CD8-positive, alpha-beta memory T cell (primary cell): ENCODE results near the gene THRB. TPM values are rescaled to one million over a fixed set of nuclear protein-coding genes. Genes with fewer than 3 reads are reported as not detected.

ENCODE experiments used
- CTCF ChIA-PET: fragments of 350-600 bp; sonication (Branson Sonifier 250); formaldehyde crosslinking; loops from one replicate; lab custom pipeline; 2021; ENCODE audit warnings: antibody characterized with exemption; lab: Charles Lee
- POLR2A ChIA-PET: fragments of 350-600 bp; sonication (Branson Sonifier 250); formaldehyde crosslinking; loops from one replicate; lab custom pipeline; 2021; ENCODE audit warnings: antibody characterized with exemption; lab: Charles Lee
- DNase-seq, 5 donors: peaks; one replicate each; pipeline versions ENCODE4 v3.0.0 to v3.0.0-alpha.2; 2020 to 2022; ENCODE audit warnings: mixed read lengths in 1 of 5
- H3K27ac ChIP-seq: one replicate; pipeline ENCODE4 v1.7.0; 2013; ENCODE audit warnings: low read depth, mild to moderate bottlenecking, low read length, moderate library complexity
- H3K27me3 ChIP-seq: 2 replicates; pipeline ENCODE4 v1.7.0; 2013; ENCODE audit warnings: low read length, mild to moderate bottlenecking; ENCODE audit not compliant: insufficient read depth, poor library complexity, severe bottlenecking
- H3K36me3 ChIP-seq: 2 replicates; pipeline ENCODE4 v1.7.0; 2013; ENCODE audit warnings: mild to moderate bottlenecking, low read length, moderate library complexity; ENCODE audit not compliant: insufficient read depth
- H3K4me1 ChIP-seq: 2 replicates; pipeline ENCODE4 v1.7.0; 2013; ENCODE audit warnings: mild to moderate bottlenecking, low read length, moderate library complexity; ENCODE audit not compliant: insufficient read depth
- H3K4me3 ChIP-seq: 2 replicates; pipeline ENCODE4 v1.7.0; 2013; ENCODE audit warnings: mild to moderate bottlenecking, low read length
- H3K9me3 ChIP-seq: 2 replicates; pipeline ENCODE4 v1.7.0; 2013; ENCODE audit warnings: mild to moderate bottlenecking, low read length
- H3K27ac Mint-ChIP-seq, 8 donors: one replicate each; pipeline ENCODE4 v1.8.0; 2020 to 2021; ENCODE audit warnings: mixed read lengths in 8 of 8, mild to moderate bottlenecking in 6 of 8, inconsistent platforms in 3 of 8, moderate library complexity in 3 of 8
- H3K27me3 Mint-ChIP-seq, 2 donors: one replicate each; pipeline ENCODE4 v1.8.0; 2020 to 2021; ENCODE audit warnings: mixed read lengths in 2 of 2, mild to moderate bottlenecking in 1 of 2, moderate library complexity in 1 of 2
- H3K36me3 Mint-ChIP-seq, 3 donors: one replicate each; pipeline ENCODE4 v1.8.0; 2020 to 2021; ENCODE audit warnings: mixed read lengths in 3 of 3, inconsistent platforms in 1 of 3, mild to moderate bottlenecking in 1 of 3
- H3K4me1 Mint-ChIP-seq, 3 donors: one replicate each; pipeline ENCODE4 v1.8.0; 2020 to 2021; ENCODE audit warnings: mixed read lengths in 3 of 3, inconsistent platforms in 1 of 3, mild to moderate bottlenecking in 1 of 3
- H3K4me3 Mint-ChIP-seq, 7 donors: one replicate each; pipeline ENCODE4 v1.8.0; 2020 to 2021; ENCODE audit warnings: mixed read lengths in 7 of 7, mild to moderate bottlenecking in 6 of 7, moderate library complexity in 4 of 7, inconsistent platforms in 2 of 7
- H3K9me3 Mint-ChIP-seq, 5 donors: one replicate each; pipeline ENCODE4 v1.8.0; 2020 to 2022; ENCODE audit warnings: mixed read lengths in 5 of 5, mild to moderate bottlenecking in 3 of 5, moderate library complexity in 2 of 5, inconsistent platforms in 1 of 5
- polyA plus RNA-seq: library from polyadenylated mRNA; unstranded; fragments of 300-500 nt; fragmentation: Illumina TruSeq; gene quantifications from one replicate; pipeline ENCODE4 v1.2.3, GENCODE V29; 2021
- total RNA-seq, 2 experiments: library from RNA; stranded (reverse); gene quantifications; one replicate each; pipeline ENCODE4 v1.2.3, GENCODE V29; 2021

Gene THRB
- total and polyA plus RNA-seq, 3 experiments from 2014 or later = not detected

DNA sequence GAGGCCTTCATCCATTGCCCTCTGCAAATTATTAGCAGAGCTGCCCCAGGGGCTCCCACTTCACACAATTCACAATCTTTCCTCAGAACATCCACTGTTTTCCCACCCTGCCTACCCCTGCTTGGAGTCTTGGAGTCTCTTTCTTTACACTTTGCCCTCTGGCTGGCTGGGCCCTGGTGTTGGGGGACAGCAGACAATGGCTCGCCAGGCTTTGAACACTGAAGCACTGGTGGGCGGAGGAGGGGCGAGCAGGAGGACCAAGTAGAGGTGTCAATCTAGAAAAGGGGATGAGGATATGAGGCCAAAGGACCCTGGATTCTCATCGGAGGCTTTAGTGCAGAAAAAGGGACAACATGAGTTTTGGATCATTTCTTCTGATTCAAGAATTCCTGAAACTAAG, 337.5 kb downstream of the THRB start:
- no peaks in the 10 kb centered on the region for H3K9me3 Mint-ChIP-seq
- H3K4me3 ChIP-seq = no peak overlapping the region
- no peaks in the 10 kb centered on the region for H3K4me1 Mint-ChIP-seq
- no peaks in the 10 kb centered on the region for H3K36me3 ChIP-seq
- no peak overlapping the region for H3K27ac Mint-ChIP-seq
- H3K4me3 Mint-ChIP-seq = no peak overlapping the region
- DNase-seq = no peak
- H3K27me3 Mint-ChIP-seq = peaks cover 7 to 30% of the 10 kb centered on the region in 2 donors
- H3K27ac ChIP-seq = no peak overlapping the region
- no peaks in the 10 kb centered on the region for H3K4me1 ChIP-seq
- POLR2A ChIA-PET = no interaction called here
- CTCF ChIA-PET = no interaction called here
- H3K9me3 ChIP-seq = no peaks in the 10 kb centered on the region
- no peaks in the 10 kb centered on the region for H3K27me3 ChIP-seq
- H3K36me3 Mint-ChIP-seq = no peaks in the 10 kb centered on the region

DNA sequence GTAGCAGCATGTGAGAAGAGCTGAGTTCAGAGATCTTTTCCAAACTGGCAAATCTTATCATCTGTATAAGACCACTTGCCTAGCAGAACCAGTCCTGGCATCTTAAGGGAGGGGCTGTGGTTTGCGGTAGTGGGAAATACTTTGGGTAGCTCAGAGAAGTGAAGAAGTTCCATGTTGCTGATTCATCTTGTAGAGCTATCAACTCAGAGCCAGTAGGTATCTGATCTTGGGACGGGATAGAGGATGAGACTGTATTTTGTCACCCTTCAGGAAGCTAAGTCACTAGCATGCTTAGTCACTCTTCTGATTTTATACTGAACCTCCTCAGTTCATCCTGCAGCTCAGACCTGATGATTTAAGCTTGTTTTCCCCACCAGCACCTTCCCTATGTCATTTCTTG, 338.2 kb downstream of the THRB start:
- Mint-ChIP-seq H3K9me3 (no peaks in the 10 kb centered on the region), H3K27me3 (peaks cover 7 to 30% of the 10 kb centered on the region in 2 donors), H3K4me3 (no peak overlapping the region), H3K4me1 (no peaks in the 10 kb centered on the region), H3K36me3 (no peaks in the 10 kb centered on the region), H3K27ac (no peak overlapping the region)
- POLR2A ChIA-PET = no interaction called here
- no peaks in the 10 kb centered on the region for H3K27me3 ChIP-seq
- CTCF ChIA-PET = no interaction called here
- no peaks in the 10 kb centered on the region for H3K9me3 ChIP-seq
- H3K27ac ChIP-seq = no peak overlapping the region
- no peak overlapping the region for H3K4me3 ChIP-seq
- no peak for DNase-seq
- H3K36me3 ChIP-seq = no peaks in the 10 kb centered on the region
- no peaks in the 10 kb centered on the region for H3K4me1 ChIP-seq

- Histone ChIP-seq H3K27ac (no peak overlapping the region), H3K4me1 (no peaks in the 10 kb centered on the region), H3K36me3 (no peaks in the 10 kb centered on the region), H3K9me3 (no peaks in the 10 kb centered on the region), H3K27me3 (no peaks in the 10 kb centered on the region), H3K4me3 (no peak overlapping the region)
- no peaks in the 10 kb centered on the region for H3K4me1 Mint-ChIP-seq
- H3K36me3 Mint-ChIP-seq = no peaks in the 10 kb centered on the region
- no peak overlapping the region for H3K4me3 Mint-ChIP-seq
- no peak overlapping the region for H3K27ac Mint-ChIP-seq
- peaks cover 3 to 24% of the 10 kb centered on the region in 2 donors for H3K27me3 Mint-ChIP-seq
- no peak for DNase-seq
- ChIA-PET POLR2A (no interaction called here), CTCF (no interaction called here)
- no peaks in the 10 kb centered on the region for H3K9me3 Mint-ChIP-seq
Measured at GRCh38 chr3:24155276-24155675, 339.4 kb downstream of the THRB start.

DNA sequence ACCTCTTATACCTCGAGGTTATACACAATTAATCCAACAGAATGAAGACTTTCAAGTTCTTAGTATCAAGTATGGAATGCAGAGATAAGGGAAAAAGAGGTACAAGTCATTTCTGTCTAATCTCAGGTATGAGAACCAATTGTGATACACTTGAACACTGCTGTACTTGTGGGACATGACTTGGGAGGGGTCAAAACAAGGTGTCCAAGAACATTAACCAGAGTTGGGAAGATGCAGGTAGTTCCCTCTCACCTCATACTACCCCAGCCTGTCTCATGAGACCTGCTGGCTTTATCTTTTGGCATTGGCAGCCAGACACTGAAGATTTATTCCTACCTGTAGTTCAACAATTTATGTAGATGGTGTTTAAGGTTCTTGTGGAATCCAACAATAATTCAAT, 339.9 kb downstream of the THRB start:
- no peaks in the 10 kb centered on the region for H3K9me3 ChIP-seq
- Mint-ChIP-seq H3K27me3 (peaks cover 3 to 20% of the 10 kb centered on the region in 2 donors), H3K4me1 (no peaks in the 10 kb centered on the region), H3K27ac (no peak overlapping the region), H3K9me3 (no peaks in the 10 kb centered on the region), H3K4me3 (no peak overlapping the region), H3K36me3 (no peaks in the 10 kb centered on the region)
- H3K4me3 ChIP-seq = no peak overlapping the region
- no peaks in the 10 kb centered on the region for H3K4me1 ChIP-seq
- H3K27me3 ChIP-seq = no peaks in the 10 kb centered on the region
- POLR2A ChIA-PET = no interaction called here
- H3K27ac ChIP-seq = no peak overlapping the region
- CTCF ChIA-PET = no interaction called here
- no peaks in the 10 kb centered on the region for H3K36me3 ChIP-seq
- DNase-seq = no peak

DNA sequence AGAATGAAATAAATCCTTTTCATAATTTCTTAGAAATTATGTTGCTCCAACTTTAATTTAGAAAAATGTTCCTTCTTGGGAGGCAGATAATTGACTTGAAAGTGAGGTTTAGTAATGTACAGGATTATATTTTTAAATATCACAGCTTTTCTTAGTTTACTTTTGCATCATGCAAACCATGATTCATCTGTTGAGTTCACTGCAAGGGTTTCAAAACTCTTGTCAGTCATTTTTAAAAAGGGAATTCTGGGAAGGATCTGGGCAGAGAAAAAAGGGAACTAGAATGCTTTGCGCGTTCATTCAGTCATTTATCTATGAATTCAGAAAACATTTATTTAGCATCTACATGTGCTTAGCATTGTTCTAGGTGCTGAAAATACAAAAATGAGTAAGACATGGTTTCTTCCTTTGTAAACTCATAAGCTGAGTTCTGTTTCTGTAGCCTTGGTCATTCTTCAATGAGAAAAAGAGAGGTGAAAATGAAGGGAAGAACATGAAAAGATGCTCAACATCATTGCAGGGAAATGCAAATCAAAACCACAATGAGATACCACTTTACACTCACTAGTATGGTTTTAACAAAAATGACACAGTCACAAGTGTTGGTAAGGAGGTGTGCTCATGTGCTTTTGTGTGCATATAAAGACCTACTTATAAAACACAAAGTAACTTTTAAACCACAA, 340.5 kb downstream of the THRB start:
- POLR2A ChIA-PET = no interaction called here
- no peak overlapping the region for H3K4me3 Mint-ChIP-seq
- H3K27ac ChIP-seq = no peak overlapping the region
- no peaks in the 10 kb centered on the region for H3K36me3 Mint-ChIP-seq
- no peaks in the 10 kb centered on the region for H3K4me1 ChIP-seq
- H3K27ac Mint-ChIP-seq = no peak overlapping the region
- no peaks in the 10 kb centered on the region for H3K27me3 ChIP-seq
- no peaks in the 10 kb centered on the region for H3K9me3 ChIP-seq
- no peak for DNase-seq
- H3K27me3 Mint-ChIP-seq = peaks cover 3 to 15% of the 10 kb centered on the region in 2 donors
- H3K4me3 ChIP-seq = no peak overlapping the region
- no peaks in the 10 kb centered on the region for H3K36me3 ChIP-seq
- H3K4me1 Mint-ChIP-seq = no peaks in the 10 kb centered on the region
- CTCF ChIA-PET = no interaction called here
- no peaks in the 10 kb centered on the region for H3K9me3 Mint-ChIP-seq

DNA sequence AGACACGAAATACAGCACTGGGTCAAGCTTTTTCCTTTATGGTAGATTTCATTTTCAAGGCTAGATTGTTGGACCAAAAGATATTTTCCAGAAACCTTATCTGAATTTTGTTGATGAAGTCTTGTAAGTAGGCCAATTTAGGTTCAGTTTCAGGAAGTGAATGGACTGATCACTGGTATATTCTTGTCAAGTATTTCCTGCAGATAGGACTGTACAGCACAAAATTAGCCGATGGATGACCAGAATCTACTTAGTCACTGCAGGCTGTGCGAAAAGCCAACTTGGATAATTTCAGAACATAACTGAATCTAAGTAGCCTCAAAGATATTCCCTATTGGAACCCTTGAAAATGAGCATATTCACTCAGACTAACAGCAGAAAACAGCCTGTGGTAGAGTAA, 343.1 kb downstream of the THRB start:
- no peaks in the 10 kb centered on the region for H3K27me3 ChIP-seq
- Mint-ChIP-seq H3K27ac (no peak overlapping the region), H3K27me3 (peaks cover 0 to 10% of the 10 kb centered on the region in 2 donors), H3K4me3 (no peak overlapping the region), H3K9me3 (no peaks in the 10 kb centered on the region), H3K4me1 (no peaks in the 10 kb centered on the region), H3K36me3 (no peaks in the 10 kb centered on the region)
- ChIA-PET CTCF (no interaction called here), POLR2A (no interaction called here)
- no peak overlapping the region for H3K4me3 ChIP-seq
- H3K9me3 ChIP-seq = no peaks in the 10 kb centered on the region
- no peak overlapping the region for H3K27ac ChIP-seq
- H3K36me3 ChIP-seq = no peaks in the 10 kb centered on the region
- H3K4me1 ChIP-seq = no peaks in the 10 kb centered on the region
- DNase-seq = no peak

- no peak overlapping the region for H3K4me3 ChIP-seq
- Mint-ChIP-seq H3K4me1 (no peaks in the 10 kb centered on the region), H3K9me3 (no peaks in the 10 kb centered on the region), H3K27me3 (peaks cover 0 to 6% of the 10 kb centered on the region in 2 donors), H3K27ac (no peak overlapping the region), H3K4me3 (no peak overlapping the region), H3K36me3 (no peaks in the 10 kb centered on the region)
- ChIA-PET CTCF (no interaction called here), POLR2A (no interaction called here)
- DNase-seq = no peak
- H3K9me3 ChIP-seq = no peaks in the 10 kb centered on the region
- no peaks in the 10 kb centered on the region for H3K36me3 ChIP-seq
- H3K27ac ChIP-seq = no peak overlapping the region
- H3K27me3 ChIP-seq = no peaks in the 10 kb centered on the region
- no peaks in the 10 kb centered on the region for H3K4me1 ChIP-seq
Measured at GRCh38 chr3:24149032-24149431, 345.6 kb downstream of the THRB start.

GRCh38 chr3:24145981-24146822, 348.4 kb downstream of the THRB start:
- no peak overlapping the region for H3K27ac Mint-ChIP-seq
- Histone ChIP-seq H3K4me3 (no peak overlapping the region), H3K9me3 (no peaks in the 10 kb centered on the region), H3K27me3 (no peaks in the 10 kb centered on the region), H3K27ac (no peak overlapping the region), H3K36me3 (no peaks in the 10 kb centered on the region), H3K4me1 (no peaks in the 10 kb centered on the region)
- no peaks in the 10 kb centered on the region for H3K4me1 Mint-ChIP-seq
- H3K4me3 Mint-ChIP-seq = no peak overlapping the region
- no peaks in the 10 kb centered on the region for H3K9me3 Mint-ChIP-seq
- peaks cover 0 to 9% of the 10 kb centered on the region in 2 donors for H3K27me3 Mint-ChIP-seq
- ChIA-PET CTCF (no interaction called here), POLR2A (no interaction called here)
- DNase-seq = no peak
- no peaks in the 10 kb centered on the region for H3K36me3 Mint-ChIP-seq
